PC-3 (cell line): ENCODE results near the gene THRB. TPM values are rescaled to one million over a fixed set of nuclear protein-coding genes. Genes with fewer than 3 reads are reported as not detected.

ENCODE experiments used
- ATAC-seq: fragments of 200-7000 bp; cut with Tn5 transposase; 2 replicates; pipeline ENCODE4 v1.9.1; 2020; ENCODE audit warnings: mild to moderate bottlenecking, moderate library complexity
- BruUV-seq: library from RNA; stranded (reverse); fragments of 400-500 nt; replicated peaks from 2 replicates; lab custom pipeline; 2021; lab: Mats Ljungman, UMichigan
- CTCF ChIA-PET: fragments of 300-600 bp; sonication (Branson Sonifier 250); formaldehyde crosslinking; loops from one replicate; lab custom pipeline; 2022; ENCODE audit warnings: antibody characterized with exemption; lab: Charles Lee
- POLR2A ChIA-PET: fragments of 300-600 bp; sonication (Branson Sonifier 250); formaldehyde crosslinking; loops from one replicate; lab custom pipeline; 2022; ENCODE audit warnings: antibody characterized with exemption; ENCODE audit not compliant: unreplicated experiment; lab: Charles Lee
- DNase-seq: peaks from one replicate; pipeline ENCODE4 v3.0.0-alpha.2; 2015
- H2AFZ ChIP-seq: fragments of 300-600 bp; sonication (generic); 2 replicates; pipeline ENCODE4 v1.6.0; 2016; ENCODE audit warnings: antibody characterized with exemption, low read length
- H3F3A ChIP-seq: fragments of 300-600 bp; sonication (generic); one replicate; pipeline ENCODE4 v1.6.0; 2017; ENCODE audit warnings: antibody characterized with exemption, low read length, control low read depth, mild to moderate bottlenecking; ENCODE audit not compliant: unreplicated experiment
- H3K27ac ChIP-seq: fragments of 300-600 bp; sonication (generic); 2 replicates; pipeline ENCODE4 v1.5.1; 2016; ENCODE audit warnings: mild to moderate bottlenecking, low read length
- H3K27me3 ChIP-seq: fragments of 300-600 bp; sonication (generic); 2 replicates; pipeline ENCODE4 v1.6.1; 2016; ENCODE audit warnings: low read length, mixed read lengths
- H3K36me3 ChIP-seq: fragments of 300-600 bp; sonication (generic); 2 replicates; pipeline ENCODE4 v1.6.1; 2016; ENCODE audit warnings: low read depth, mixed run types, low read length, mixed read lengths
- H3K4me1 ChIP-seq: fragments of 300-600 bp; sonication (generic); 2 replicates; pipeline ENCODE4 v1.5.1; 2016; ENCODE audit warnings: low read length; ENCODE audit not compliant: insufficient read depth
- H3K4me2 ChIP-seq: fragments of 300-600 bp; sonication (generic); 2 replicates; pipeline ENCODE4 v1.6.0; 2016; ENCODE audit warnings: low read length
- H3K4me3 ChIP-seq: fragments of 300-600 bp; sonication (generic); 2 replicates; pipeline ENCODE4 v1.5.1; 2016; ENCODE audit warnings: mild to moderate bottlenecking, low read length, mixed read lengths
- H3K79me2 ChIP-seq: fragments of 300-600 bp; sonication (generic); 2 replicates; pipeline ENCODE4 v1.6.1; 2017; ENCODE audit warnings: low read length, mixed read lengths
- H3K9ac ChIP-seq: fragments of 300-600 bp; sonication (generic); 2 replicates; pipeline ENCODE4 v1.6.0; 2016; ENCODE audit warnings: mild to moderate bottlenecking, low read length
- H3K9me2 ChIP-seq: fragments of 300-600 bp; sonication (generic); replicated peaks from 2 replicates; pipeline ENCODE4 v1.6.1; 2016; ENCODE audit warnings: mixed run types, low read length, mixed read lengths
- H3K9me3 ChIP-seq: fragments of 300-600 bp; sonication (generic); 2 replicates; pipeline ENCODE4 v1.6.1; 2016; ENCODE audit warnings: low read length, mixed read lengths
- H4K20me1 ChIP-seq: fragments of 300-600 bp; sonication (generic); 2 replicates; pipeline ENCODE4 v1.6.1; 2016; ENCODE audit warnings: low read length, mixed read lengths
- CTCF ChIP-seq: fragments of 300-600 bp; sonication (generic); conservative IDR thresholded peaks from 2 replicates; pipeline ENCODE4 v1.5.1; 2017; ENCODE audit warnings: antibody characterized with exemption, low read depth, mild to moderate bottlenecking, low read length
- EZH2 ChIP-seq: fragments of 300-600 bp; sonication (generic); IDR thresholded peaks from one replicate; pipeline ENCODE4 v1.6.1; 2017; ENCODE audit warnings: antibody characterized with exemption, mild to moderate bottlenecking, low read length; ENCODE audit not compliant: unreplicated experiment
- EZH2phosphoT487 ChIP-seq: fragments of 300-600 bp; sonication (generic); IDR thresholded peaks from 2 replicates; pipeline ENCODE4 v1.6.1; 2018; ENCODE audit warnings: mild to moderate bottlenecking, antibody characterized with exemption, low read length, borderline replicate concordance
- intact Hi-C: fragments of 100-400 bp; cut with micrococcal nuclease; formaldehyde crosslinking; loops from 2 replicates; pipeline ENCODE4 v1.9.0; 2023
- total RNA-seq: library from RNA; depleted of rRNA; stranded (reverse); fragments of >200 nt; gene quantifications from 2 replicates; pipeline ENCODE4 v1.2.3, GENCODE V29; 2014

The THRB gene
- total RNA-seq, 1 experiment from 2014 or later: 9.7 TPM

- no peaks in the 10 kb centered on the region for H3K79me2 ChIP-seq
- no peak overlapping the region for H3K27ac ChIP-seq
- no peaks in the 10 kb centered on the region for H3K9me2 ChIP-seq
- no TSS peak for BruUV-seq
- no peaks in the 10 kb centered on the region for H3K9me3 ChIP-seq
- H3K27me3 ChIP-seq: no peaks in the 10 kb centered on the region
- ATAC-seq: no peak
- no peak for DNase-seq
- no peak overlapping the region for H3K9ac ChIP-seq
- TF ChIP-seq EZH2: no peak
- no peak for TF ChIP-seq EZH2phosphoT487
- no peak for TF ChIP-seq CTCF
- H4K20me1 ChIP-seq: no peaks in the 10 kb centered on the region
- H3K4me2 ChIP-seq: no peak overlapping the region
- no peaks in the 10 kb centered on the region for H3K4me1 ChIP-seq
- POLR2A ChIA-PET: no interaction called here
- no peaks in the 10 kb centered on the region for H3F3A ChIP-seq
- H3K36me3 ChIP-seq: no peaks in the 10 kb centered on the region
- CTCF ChIA-PET: no interaction called here
- H2AFZ ChIP-seq: no peak overlapping the region
- H3K4me3 ChIP-seq: no peak overlapping the region
- intact Hi-C loops: no loop called here
Measured at GRCh38 chr3:24443476-24443875, 51.2 kb downstream of the THRB start.

- no peaks in the 10 kb centered on the region for H3F3A ChIP-seq
- H3K4me1 ChIP-seq: no peaks in the 10 kb centered on the region
- H4K20me1 ChIP-seq: no peaks in the 10 kb centered on the region
- ATAC-seq: no peak
- H2AFZ ChIP-seq: no peak overlapping the region
- H3K9me3 ChIP-seq: no peaks in the 10 kb centered on the region
- DNase-seq: no peak
- H3K27ac ChIP-seq: no peak overlapping the region
- no peaks in the 10 kb centered on the region for H3K36me3 ChIP-seq
- H3K4me3 ChIP-seq: no peak overlapping the region
- TF ChIP-seq CTCF (no peak), EZH2phosphoT487 (no peak), EZH2 (no peak)
- H3K4me2 ChIP-seq: no peak overlapping the region
- ChIA-PET CTCF (no interaction called here), POLR2A (no interaction called here)
- no peak overlapping the region for H3K9ac ChIP-seq
- no peaks in the 10 kb centered on the region for H3K79me2 ChIP-seq
- H3K9me2 ChIP-seq: no peaks in the 10 kb centered on the region
- BruUV-seq: no TSS peak
- intact Hi-C loops: no loop called here
- H3K27me3 ChIP-seq: no peaks in the 10 kb centered on the region
Measured at GRCh38 chr3:24440760-24441464, 53.7 kb downstream of the THRB start.

- CTCF ChIA-PET: no interaction called here
- no TSS peak for BruUV-seq
- no peaks in the 10 kb centered on the region for H3K9me2 ChIP-seq
- no peaks in the 10 kb centered on the region for H3K79me2 ChIP-seq
- no peak overlapping the region for H3K27ac ChIP-seq
- ATAC-seq: no peak
- no peaks in the 10 kb centered on the region for H3F3A ChIP-seq
- intact Hi-C loops: no loop called here
- no peak for TF ChIP-seq EZH2phosphoT487
- no peak for TF ChIP-seq EZH2
- no peak for TF ChIP-seq CTCF
- H4K20me1 ChIP-seq: no peaks in the 10 kb centered on the region
- H3K36me3 ChIP-seq: no peaks in the 10 kb centered on the region
- POLR2A ChIA-PET: no interaction called here
- no peak for DNase-seq
- no peaks in the 10 kb centered on the region for H3K9me3 ChIP-seq
- H2AFZ ChIP-seq: no peak overlapping the region
- no peaks in the 10 kb centered on the region for H3K27me3 ChIP-seq
- H3K4me1 ChIP-seq: no peaks in the 10 kb centered on the region
- H3K4me2 ChIP-seq: no peak overlapping the region
- H3K4me3 ChIP-seq: no peak overlapping the region
- no peak overlapping the region for H3K9ac ChIP-seq
Measured at GRCh38 chr3:24439021-24439420, 55.6 kb downstream of the THRB start.
